Stimulated activated CD8-positive, alpha-beta memory T cell treated with anti-CD3 and anti-CD28 coated beads, Interleukin-12 subunit alpha, Interleukin-12 subunit beta, amount 100 ng/mL, for 24 hours (primary cell): ENCODE results near the gene PCDHA1.
"Not testable (repeated sequence)": the region's sequence is repeated elsewhere in the genome, so short reads cannot be mapped to it uniquely, and the experiment has no call there.

Experiments
- DNase-seq: peaks from one replicate; pipeline ENCODE4 v3.0.0-alpha.2; 2020; ENCODE audit errors: extremely low read depth

The PCDHA1 gene

DNA sequence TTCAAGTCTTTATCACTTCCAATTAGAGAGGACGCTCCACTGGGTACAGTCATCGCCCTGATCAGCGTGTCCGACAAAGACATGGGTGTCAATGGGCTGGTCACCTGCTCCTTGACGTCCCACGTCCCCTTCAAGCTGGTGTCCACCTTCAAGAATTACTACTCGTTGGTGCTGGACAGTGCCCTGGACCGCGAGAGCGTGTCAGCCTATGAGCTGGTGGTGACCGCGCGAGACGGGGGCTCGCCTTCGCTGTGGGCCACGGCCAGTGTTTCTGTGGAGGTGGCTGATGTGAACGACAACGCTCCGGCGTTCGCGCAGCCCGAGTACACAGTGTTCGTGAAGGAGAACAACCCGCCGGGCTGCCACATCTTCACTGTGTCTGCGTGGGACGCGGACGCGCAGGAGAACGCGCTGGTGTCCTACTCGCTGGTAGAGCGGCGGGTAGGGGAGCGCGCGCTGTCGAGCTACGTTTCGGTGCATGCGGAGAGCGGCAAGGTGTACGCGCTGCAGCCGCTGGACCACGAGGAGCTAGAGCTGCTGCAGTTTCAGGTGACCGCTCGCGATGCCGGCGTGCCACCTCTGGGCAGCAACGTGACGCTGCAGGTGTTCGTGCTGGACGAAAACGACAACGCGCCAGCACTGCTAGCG is 22.4 kb downstream of the PCDHA1 start:
- DNase-seq: not testable (repeated sequence)

DNA sequence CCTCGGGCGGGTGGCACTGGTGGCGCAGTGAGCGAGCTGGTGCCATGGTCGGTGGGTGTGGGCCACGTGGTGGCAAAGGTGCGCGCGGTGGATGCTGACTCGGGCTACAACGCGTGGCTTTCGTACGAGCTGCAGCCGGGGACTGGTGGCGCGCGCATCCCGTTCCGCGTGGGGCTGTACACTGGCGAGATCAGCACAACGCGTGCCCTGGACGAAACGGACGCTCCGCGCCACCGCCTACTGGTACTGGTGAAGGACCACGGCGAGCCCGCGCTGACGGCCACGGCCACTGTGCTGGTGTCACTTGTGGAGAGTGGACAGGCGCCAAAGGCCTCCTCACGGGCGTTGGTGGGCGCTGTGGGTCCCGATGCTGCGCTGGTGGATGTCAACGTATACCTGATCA is 22.9 kb downstream of the PCDHA1 start:
- DNase-seq: no peak

DNA sequence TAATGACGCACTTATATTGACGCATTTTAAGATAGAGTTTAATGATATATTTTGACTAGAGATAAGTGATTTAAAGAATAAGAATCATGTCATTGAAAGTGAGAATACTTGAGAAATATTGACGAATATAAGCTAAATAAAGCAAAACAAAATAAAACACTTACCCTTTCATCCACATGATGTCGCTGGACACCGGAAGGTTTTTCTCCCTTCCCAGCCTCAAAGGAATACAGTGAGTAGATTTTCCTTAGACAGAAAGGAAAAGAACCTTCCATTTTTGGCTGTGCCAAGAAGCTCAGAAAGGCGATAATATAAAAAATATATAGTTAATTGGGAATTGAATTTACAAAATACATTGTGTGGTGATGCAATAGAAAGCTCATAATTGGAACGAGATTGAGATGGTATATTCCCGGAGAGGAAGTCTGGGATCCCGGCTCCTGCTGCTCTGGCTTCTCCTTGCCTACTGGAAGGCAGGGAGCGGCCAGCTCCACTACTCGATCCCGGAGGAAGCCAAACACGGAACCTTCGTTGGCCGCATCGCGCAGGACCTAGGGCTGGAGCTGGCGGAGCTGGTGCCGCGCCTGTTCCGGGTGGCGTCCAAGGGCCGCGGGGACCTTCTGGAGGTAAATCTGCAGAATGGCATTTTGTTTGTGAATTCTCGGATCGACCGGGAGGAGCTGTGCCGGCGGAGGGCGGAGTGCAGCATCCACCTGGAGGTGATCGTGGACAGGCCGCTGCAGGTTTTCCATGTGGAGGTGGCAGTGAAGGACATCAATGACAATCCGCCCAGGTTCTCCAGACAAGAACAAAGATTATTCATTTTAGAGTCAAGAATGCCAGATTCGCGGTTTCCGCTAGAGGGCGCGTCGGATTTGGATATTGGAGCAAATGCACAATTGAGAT is 35.7 kb downstream of the PCDHA1 start, which contains the start of gene PCDHA5:
Gene PCDHA5 (plus strand): TSS at position 239 of the 906 bp plus-strand sequence.
- DNase-seq: no peak

DNA sequence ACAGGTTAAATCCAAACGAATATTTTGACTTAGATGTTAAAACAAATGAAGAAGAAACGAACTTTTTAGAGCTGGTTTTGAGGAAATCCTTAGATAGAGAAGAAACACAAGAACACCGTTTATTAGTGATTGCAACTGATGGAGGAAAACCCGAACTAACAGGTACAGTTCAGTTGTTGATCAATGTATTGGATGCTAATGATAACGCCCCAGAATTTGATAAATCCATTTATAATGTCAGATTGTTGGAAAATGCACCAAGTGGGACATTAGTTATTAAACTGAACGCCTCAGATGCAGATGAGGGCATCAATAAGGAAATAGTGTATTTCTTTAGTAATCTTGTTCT is 36.3 kb downstream of the PCDHA1 start:
- DNase-seq: no peak

DNA sequence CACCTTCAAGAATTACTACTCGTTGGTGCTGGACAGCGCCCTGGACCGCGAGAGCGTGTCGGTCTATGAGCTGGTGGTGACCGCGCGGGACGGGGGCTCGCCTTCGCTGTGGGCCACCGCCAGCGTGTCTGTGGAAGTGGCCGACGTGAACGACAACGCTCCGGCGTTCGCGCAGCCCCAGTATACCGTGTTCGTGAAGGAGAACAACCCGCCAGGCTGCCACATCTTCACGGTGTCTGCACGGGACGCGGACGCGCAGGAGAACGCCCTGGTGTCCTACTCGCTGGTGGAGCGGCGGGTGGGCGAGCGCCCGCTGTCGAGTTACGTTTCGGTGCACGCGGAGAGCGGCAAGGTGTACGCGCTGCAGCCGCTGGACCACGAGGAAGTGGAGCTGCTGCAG is 37.0 kb downstream of the PCDHA1 start:
- not testable (repeated sequence) for DNase-seq

DNA sequence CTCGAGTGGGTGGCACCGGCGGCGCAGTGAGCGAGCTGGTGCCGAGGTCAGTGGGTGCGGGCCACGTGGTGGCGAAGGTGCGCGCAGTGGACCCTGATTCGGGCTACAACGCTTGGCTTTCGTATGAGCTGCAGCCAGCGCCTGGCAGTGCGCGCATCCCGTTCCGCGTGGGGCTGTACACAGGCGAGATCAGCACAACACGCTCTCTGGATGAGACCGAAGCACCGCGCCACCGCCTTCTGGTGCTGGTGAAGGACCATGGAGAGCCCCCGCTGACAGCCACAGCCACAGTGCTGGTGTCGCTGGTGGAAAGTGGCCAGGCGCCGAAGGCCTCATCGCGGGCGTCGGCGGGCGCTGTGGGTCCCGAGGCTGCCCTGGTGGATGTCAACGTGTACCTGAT is 37.5 kb downstream of the PCDHA1 start:
- no peak for DNase-seq

DNA sequence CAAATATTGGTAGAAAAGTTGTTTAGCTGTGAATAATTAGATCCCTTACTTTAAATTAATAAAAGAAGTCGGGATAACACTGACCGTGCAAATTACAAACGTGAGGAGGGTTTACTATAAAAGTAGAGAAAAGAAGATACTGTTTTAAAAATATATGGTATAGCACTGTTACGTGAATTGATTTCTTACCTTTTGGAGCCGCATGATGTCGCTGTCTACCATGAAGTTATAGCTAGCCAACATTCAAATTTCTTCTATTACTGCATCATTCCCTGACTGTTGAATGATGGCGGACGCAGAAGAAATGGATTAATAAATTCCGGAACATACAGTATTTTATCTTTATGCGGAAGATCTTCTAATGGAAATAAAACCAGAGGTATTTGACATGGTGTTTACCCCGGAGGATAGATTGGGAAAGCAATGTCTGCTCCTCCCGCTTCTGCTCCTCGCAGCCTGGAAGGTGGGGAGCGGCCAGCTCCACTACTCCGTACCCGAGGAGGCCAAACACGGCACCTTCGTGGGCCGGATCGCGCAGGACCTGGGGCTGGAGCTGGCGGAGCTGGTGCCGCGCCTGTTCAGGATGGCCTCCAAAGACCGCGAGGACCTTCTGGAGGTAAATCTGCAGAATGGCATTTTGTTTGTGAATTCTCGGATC is 41.9 kb downstream of the PCDHA1 start, which contains the start of gene PCDHA6:
Gene PCDHA6 (plus strand): TSS at position 257 of the 658 bp plus-strand sequence. CDS start 132 bp downstream, at position 389.
- DNase-seq: no peak

DNA sequence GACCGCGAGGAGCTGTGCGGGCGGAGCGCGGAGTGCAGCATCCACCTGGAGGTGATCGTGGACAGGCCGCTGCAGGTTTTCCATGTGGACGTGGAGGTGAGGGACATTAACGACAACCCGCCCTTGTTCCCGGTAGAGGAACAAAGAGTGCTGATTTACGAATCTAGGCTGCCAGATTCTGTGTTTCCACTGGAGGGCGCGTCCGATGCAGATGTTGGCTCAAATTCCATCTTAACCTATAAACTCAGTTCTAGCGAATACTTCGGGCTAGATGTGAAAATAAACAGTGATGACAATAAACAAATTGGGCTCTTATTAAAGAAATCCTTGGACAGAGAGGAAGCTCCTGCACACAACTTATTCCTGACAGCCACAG is 42.4 kb downstream of the PCDHA1 start:
- DNase-seq: no peak

DNA sequence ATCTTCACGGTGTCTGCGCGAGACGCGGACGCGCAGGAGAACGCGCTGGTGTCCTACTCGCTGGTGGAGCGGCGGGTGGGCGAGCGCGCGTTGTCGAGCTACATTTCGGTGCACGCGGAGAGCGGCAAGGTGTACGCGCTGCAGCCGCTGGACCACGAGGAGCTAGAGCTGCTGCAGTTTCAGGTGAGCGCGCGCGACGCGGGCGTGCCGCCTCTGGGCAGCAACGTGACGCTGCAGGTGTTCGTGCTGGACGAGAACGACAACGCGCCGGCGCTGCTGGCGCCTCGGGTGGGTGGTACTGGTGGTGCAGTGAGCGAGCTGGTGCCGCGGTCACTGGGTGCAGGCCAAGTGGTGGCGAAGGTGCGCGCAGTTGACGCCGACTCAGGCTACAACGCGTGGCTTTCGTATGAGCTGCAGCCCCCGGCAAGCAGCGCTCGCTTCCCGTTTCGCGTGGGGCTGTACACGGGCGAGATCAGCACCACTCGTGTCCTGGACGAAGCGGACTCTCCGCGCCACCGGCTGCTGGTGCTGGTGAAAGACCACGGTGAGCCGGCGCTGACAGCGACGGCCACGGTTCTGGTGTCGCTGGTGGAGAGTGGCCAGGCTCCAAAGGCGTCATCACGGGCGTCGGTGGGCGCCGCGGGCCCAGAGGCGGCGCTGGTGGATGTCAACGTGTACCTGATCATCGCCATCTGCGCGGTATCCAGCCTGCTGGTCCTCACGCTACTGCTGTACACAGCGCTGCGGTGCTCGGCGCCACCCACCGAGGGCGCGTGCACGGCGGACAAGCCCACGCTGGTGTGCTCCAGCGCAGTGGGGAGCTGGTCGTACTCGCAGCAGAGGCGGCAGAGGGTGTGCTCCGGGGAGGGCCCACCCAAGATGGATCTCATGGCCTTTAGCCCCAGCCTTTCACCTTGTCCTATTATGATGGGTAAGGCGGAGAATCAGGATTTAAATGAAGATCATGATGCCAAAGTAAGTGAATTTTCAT is 43.9 kb downstream of the PCDHA1 start:
- not testable (repeated sequence) for DNase-seq

DNA sequence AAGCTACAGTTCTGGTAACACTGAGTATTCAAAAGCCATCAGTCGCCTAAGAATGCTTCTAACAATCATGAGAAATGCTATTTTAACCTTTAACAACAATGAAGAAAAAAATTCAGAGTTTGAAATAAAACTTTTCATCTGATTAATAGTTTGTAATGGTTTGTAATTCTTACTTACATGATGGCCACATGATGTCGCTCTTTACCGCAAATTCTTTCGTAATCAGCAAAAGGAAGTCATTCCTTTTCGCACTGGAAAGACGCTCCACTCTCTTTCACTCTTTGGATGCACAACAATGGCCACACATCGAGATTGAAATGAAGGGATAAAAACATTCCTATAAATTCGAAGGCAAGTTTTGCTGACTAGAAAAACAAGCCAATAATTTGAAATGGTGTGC is 48.1 kb downstream of the PCDHA1 start, which contains the start of gene PCDHA7:
Gene PCDHA7 (plus strand): TSS at position 277 of the 400 bp plus-strand sequence. CDS start 115 bp downstream, at position 392.
- DNase-seq: no peak

DNA sequence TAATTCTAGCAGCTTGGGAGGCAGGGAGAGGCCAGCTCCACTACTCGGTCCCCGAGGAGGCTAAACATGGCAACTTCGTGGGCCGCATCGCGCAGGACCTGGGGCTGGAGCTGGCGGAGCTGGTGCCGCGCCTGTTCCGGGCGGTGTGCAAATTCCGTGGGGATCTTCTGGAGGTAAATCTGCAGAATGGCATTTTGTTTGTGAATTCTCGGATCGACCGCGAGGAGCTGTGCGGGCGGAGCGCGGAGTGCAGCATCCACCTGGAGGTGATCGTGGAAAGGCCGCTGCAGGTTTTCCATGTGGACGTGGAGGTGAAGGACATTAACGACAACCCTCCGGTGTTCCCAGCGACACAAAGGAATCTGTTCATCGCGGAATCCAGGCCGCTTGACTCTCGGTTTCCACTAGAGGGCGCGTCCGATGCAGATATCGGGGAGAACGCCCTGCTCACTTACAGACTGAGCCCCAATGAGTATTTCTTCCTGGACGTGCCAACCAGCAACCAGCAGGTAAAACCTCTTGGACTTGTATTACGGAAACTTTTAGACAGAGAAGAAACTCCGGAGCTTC is 48.6 kb downstream of the PCDHA1 start:
- DNase-seq: not testable (repeated sequence)

DNA sequence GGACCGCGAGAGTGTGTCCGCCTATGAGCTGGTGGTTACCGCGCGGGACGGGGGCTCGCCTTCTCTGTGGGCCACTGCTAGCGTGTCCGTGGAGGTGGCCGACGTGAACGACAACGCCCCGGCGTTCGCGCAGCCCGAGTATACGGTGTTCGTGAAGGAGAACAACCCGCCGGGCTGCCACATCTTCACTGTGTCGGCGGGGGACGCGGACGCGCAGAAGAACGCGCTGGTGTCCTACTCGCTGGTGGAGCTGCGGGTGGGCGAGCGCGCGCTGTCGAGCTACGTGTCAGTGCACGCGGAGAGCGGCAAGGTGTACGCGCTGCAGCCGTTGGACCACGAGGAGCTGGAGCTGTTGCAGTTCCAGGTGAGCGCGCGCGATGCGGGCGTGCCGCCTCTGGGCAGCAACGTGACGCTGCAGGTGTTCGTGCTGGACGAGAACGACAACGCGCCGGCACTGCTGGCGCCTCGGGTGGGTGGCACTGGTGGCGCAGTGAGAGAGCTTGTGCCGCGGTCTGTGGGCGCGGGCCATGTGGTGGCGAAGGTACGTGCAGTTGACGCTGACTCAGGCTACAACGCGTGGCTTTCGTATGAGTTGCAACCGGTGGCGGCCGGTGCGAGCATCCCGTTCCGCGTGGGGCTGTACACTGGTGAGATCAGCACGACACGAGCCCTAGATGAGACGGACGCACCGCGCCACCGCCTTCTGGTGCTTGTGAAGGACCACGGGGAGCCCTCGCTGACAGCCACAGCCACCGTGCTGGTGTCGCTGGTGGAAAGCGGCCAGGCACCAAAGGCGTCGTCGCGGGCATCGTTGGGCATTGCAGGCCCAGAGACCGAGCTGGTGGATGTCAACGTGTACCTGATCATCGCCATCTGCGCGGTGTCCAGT is 49.9 kb downstream of the PCDHA1 start:
- no peak for DNase-seq

DNA sequence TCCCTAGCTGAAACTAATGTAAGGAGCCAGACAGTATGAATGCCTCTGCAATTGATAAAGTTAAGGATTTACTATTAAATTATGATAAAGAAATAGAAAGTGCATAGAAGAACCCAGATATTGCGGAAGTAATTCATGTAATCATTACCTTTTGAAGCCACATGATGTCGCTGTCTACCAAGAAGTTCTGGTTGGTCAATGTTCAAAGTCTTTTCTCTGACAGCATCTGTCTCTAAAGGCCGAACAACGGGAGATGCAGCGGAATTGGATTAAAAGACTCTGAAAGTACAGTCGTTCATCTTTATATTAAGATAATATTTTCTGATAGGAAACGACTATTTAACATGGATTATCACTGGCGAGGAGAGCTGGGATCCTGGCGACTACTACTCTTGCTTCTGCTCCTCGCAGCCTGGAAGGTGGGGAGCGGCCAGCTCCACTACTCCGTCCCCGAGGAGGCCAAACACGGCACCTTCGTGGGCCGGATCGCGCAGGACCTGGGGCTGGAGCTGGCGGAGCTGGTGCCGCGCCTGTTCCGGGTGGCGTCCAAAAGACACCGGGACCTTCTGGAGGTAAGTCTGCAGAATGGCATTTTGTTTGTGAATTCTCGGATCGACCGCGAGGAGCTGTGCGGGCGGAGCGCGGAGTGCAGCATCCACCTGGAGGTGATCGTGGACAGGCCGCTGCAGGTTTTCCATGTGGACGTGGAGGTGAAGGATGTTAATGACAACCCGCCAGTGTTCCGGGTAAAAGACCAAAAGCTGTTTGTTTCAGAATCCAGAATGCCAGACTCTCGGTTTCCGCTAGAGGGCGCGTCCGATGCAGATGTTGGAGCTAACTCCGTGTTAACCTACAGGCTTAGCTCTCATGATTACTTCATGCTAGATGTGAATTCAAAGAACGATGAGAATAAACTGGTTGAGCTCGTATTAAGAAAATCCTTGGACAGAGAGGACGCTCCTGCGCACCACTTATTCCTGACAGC is 55.3 kb downstream of the PCDHA1 start, which contains the start of gene PCDHA8:
Gene PCDHA8 (plus strand): TSS at position 210 of the 985 bp plus-strand sequence. CDS start 135 bp downstream, at position 345.
- no peak for DNase-seq

DNA sequence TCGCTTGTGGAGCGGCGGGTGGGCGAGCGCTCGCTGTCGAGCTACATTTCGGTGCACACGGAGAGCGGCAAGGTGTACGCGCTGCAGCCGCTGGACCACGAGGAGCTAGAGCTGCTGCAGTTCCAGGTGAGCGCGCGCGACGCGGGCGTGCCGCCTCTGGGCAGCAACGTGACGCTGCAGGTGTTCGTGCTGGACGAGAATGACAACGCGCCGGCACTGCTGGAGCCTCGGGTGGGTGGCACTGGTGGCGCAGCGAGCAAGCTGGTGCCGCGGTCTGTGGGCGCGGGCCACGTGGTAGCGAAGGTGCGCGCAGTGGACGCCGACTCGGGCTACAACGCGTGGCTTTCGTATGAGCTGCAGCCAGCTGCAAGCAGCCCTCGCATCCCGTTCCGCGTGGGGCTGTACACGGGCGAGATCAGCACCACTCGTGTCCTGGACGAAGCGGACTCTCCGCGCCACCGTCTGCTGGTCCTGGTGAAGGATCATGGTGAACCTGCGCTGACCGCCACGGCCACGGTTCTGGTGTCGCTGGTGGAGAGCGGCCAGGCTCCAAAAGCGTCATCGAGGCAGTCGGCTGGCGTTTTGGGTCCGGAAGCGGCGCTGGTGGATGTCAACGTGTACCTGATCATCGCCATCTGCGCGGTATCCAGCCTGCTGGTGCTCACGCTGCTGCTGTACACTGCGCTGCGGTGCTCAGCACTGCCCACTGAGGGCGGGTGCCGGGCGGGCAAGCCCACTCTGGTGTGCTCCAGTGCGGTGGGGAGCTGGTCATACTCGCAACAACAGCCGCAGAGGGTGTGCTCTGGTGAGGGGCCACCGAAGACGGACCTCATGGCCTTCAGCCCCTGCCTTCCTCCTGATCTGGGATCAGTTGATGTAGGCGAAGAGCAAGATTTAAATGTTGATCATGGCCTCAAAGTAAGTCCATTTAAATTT is 57.1 kb downstream of the PCDHA1 start:
- DNase-seq: no peak

DNA sequence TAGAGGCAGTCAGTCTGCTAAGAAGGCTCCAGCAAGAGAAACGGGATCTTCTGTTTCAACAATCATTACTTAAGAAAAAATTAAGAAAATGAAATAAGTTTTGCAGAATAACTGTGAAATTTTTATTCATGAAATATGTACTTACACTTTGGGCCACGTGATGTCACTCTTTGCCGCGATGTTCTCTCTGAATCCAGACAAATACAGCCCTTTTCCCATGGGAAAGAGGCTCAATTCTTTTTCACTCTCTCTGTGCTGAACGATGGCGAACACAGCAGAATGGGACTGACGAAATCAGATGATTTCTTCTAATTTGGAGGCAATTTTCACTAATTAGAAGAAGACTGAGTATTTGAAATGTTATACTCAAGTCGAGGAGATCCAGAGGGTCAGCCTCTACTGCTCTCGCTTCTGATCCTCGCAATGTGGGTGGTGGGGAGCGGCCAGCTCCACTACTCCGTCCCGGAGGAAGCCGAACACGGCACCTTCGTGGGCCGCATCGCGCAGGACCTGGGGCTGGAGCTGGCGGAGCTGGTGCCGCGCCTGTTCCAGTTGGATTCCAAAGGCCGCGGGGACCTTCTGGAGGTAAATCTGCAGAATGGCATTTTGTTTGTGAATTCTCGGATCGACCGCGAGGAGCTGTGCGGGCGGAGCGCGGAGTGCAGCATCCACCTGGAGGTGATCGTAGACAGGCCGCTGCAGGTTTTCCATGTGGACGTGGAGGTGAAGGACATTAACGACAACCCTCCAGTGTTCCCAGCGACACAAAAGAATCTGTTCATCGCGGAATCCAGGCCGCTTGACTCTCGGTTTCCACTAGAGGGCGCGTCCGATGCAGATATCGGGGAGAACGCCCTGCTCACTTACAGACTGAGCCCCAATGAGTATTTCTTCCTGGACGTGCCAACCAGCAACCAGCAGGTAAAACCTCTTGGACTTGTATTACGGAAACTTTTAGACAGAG is 62.5 kb downstream of the PCDHA1 start, which contains the start of gene PCDHA9:
Gene PCDHA9 (plus strand): TSS at position 244 of the 964 bp plus-strand sequence. CDS start 114 bp downstream, at position 358.
- not testable (repeated sequence) for DNase-seq
